ENCODE data around the gene FHL2.

The FHL2 gene

DNA sequence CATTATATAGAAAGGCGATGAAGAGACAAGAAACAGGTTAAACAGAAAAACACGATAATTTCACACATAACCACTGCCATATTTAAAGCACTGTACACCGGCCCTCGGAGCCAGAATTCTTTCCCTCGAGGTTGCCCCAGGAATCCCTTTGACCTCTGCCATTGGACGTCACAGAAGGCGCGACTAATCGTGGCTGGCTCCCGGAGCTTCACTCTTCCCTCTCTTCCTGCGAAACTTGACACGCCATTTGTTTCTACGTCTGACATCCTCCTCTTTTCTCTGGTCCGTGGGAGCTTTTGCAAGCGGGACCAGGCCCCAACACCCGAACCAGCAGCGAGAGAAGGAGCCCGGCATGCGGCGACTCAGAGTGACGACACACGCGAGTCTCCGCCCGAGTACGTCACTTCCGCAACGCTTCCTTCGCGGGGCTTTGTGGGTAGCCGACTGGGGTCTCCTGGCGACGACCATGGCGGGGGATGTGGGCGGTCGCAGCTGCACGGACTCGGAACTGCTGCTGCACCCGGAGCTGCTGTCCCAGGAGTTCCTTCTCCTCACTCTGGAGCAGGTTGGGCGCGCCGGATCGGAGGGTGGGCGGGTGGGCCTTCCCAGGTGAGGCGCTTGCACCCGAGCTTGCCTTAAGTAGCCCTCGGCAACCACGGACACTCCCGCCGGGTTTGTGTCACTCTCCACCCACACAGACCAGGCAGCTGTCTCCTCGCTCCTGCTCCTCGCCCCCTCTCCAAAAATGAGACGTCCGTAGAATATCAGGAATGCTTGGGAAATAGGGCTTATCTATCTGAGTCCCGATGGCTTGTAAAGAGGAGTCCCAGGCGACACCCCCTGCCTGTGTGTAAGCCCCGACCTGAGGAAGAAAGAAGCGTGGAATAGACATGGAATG, 61.5 kb downstream of the FHL2 start, which contains the start of gene C2orf49:
TSS of gene C2orf49 (plus strand) at position 419 of the 898 bp plus-strand sequence. CDS start at position 467, 48 bp downstream.
- H3K4me3 ChIP-seq (ENCODE audit: control insufficient read depth, low read depth, low read length) = peak within 1 kb of the TSS; percentile 97
- TF ChIP-seq CTCF (conservative IDR thresholded peaks at IDR 0.05; ENCODE audit: control insufficient read depth, insufficient read depth, low read depth, low read length) = no peak
- DNase-seq (ENCODE audit: low read depth) = peak; percentile 80

GRCh38 chr2:105336786-105337121, 62.1 kb downstream of the FHL2 start:
- DNase-seq (ENCODE audit: low read depth) = no peak
- peak overlapping the region; percentile 97 for H3K4me3 ChIP-seq (ENCODE audit: control insufficient read depth, low read depth, low read length)
- TF ChIP-seq CTCF (conservative IDR thresholded peaks at IDR 0.05; ENCODE audit: control insufficient read depth, insufficient read depth, low read depth, low read length) = no peak

GRCh38 chr2:105335469-105335868, 63.4 kb downstream of the FHL2 start:
- H3K4me3 ChIP-seq (ENCODE audit: control insufficient read depth, low read depth, low read length) = no peak overlapping the region
- DNase-seq (ENCODE audit: low read depth) = no peak
- no peak for TF ChIP-seq CTCF (conservative IDR thresholded peaks at IDR 0.05; ENCODE audit: control insufficient read depth, insufficient read depth, low read depth, low read length)

DNA sequence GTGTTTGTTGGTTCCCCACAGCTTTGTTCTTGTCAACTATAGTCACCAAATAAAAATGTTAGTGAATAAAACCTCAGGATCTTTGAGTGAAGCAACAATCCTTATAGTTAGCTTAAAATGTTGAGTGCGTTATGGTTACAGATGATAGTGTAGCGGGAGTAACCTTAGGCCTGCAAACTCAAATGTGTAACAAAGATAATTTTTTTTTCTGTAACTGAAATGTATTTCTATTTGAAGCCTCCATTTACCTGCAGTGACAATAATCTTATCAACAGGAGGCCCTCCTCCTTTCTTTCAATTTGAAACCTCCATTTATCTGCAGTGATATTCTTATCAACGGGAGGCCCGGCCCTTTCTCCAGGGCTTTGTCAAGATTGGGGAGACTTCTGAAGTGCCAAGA, 64.6 kb downstream of the FHL2 start:
- H3K4me3 ChIP-seq (ENCODE audit: control insufficient read depth, low read depth, low read length) = no peak overlapping the region
- TF ChIP-seq CTCF (conservative IDR thresholded peaks at IDR 0.05; ENCODE audit: control insufficient read depth, insufficient read depth, low read depth, low read length) = no peak
- no peak for DNase-seq (ENCODE audit: low read depth)

DNA sequence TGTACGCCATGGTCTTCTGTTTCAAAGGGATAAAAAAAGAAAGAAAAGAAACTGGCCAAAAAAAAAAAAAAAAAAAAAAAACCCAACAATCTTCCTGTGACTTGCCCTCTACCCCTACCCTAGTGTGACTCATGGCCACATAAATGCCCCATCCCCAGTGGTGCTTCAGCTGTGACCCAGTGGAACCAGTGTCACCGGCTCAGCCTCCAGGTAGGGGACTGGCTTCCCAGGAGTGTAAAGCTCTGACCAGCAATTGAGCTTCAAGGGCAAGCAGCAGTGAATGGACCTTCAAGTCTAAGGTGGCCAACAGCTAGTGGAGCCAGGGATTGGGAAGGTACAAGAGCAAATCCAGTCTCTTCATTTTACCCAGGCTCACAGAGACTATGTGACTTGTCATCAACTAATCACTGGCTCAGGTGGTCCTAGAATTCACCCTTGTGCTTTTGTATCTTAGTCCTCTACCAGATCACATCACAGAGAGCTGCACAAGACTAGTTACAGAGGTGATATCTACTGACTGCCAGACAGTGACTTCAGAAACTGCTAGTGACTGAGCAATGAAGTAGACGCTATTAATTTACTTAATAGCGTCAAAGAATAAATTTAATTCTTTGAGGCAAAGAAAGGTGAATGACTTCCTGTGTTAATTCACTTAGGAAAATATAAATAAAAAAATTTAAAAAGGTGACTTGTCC, 68.0 kb downstream of the FHL2 start:
- no peak overlapping the region for H3K4me3 ChIP-seq (ENCODE audit: control insufficient read depth, low read depth, low read length)
- no peak for TF ChIP-seq CTCF (conservative IDR thresholded peaks at IDR 0.05; ENCODE audit: control insufficient read depth, insufficient read depth, low read depth, low read length)
- DNase-seq (ENCODE audit: low read depth) = no peak

GRCh38 chr2:105329561-105330495, 69.0 kb downstream of the FHL2 start, which contains the start of gene TGFBRAP1:
Gene TGFBRAP1, minus strand, starts transcription at chr2:105329735. Its CDS starts 21,434 bp downstream, at chr2:105308301.
- no peak for DNase-seq (ENCODE audit: low read depth)
- TF ChIP-seq CTCF (conservative IDR thresholded peaks at IDR 0.05; ENCODE audit: control insufficient read depth, insufficient read depth, low read depth, low read length) = no peak
- H3K4me3 ChIP-seq (ENCODE audit: control insufficient read depth, low read depth, low read length) = peak within 1 kb of the TSS; percentile 73
